ENCODE results near the gene ERGIC2.

Gene ERGIC2

DNA sequence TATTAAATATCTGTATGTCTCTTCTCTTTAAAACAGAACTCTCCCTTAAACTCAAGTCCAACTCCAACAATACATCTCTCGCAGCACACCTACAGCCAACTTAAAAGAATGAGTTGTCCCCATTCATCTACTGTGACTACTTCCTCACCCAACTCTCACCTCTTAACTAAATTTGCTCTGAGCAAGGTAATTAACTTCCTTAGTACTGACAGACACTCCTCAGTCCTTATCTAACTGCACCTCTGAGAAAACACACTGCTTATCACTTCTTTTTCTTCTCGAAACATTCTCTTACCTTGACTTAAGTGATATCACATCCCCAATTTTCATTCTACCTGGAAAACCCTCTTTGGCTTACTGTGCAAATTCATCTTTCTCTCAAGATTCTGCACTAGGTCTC is 7.0 kb downstream of the ERGIC2 start:
- no peak for DNase-seq

DNA sequence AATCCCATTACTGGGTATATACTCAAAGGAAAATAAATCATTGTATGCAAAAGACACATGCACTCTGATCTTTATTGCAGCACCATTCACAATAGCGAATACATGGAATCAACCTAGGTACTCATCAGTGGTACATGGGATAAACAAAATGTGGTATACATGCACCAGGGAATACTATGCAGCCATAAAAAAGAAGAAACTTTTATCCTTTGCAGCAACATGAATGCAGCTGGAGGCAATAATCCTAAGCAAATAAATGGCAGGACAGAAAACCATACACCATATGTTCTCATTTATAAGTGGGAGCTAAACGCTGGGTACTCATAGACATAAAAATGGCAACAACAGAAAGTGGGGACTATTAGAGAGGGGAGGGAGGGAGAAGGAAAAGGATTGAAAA is 15.9 kb downstream of the ERGIC2 start:
- DNase-seq: no peak

- no peak for DNase-seq
These were observed 26.0 kb downstream of the ERGIC2 start for GRCh38 chr12:29354954-29355353.

DNA sequence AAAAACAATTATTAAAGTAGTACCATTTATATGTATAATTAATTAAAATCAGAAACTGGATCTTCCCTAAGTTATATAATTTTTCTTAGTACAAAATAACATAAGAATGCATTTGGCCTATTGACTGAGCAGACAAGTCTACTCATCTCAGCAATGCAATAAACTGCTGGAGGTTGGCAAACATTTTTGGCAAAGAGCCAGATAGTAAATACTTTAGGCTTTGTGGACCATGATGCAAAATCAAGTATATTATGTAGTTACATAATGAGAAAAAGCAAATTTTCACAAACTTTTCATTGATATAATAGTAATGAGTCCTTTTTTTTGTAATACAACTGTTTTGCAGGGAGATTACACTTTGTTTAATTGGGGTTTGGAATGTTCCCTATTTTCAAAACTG is 30.9 kb downstream of the ERGIC2 start:
- DNase-seq: no peak

DNA sequence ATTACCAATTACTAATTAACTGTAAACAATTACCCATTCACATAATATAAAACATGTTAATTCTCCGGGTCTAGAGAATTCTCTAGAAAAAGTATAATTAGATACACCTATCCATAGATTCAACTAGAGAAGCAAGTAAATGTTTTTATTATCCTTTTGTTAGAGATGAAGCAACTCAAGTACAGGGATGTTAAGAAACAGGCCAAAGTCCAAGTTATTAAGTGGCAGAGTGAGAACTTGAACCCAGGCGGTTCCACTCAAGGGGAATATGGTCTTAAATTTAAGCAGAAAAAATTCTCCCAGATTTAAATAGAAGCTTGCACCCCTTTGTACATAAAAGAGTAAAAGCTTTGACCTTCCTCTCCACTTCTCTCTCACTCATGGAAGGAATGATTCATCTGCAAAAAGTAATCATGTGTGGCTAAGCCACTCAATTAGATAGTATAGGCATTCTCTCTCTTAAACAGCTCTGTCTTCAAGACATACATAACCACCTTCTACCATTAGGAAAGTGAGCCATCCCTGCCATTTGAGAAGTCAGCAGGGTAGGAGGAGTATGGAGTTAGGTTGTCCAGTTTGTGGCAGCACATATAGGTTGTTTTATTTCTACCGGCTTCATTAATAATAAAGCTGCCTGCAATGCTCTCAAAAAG is 34.1 kb downstream of the ERGIC2 start:
- DNase-seq: no peak

- DNase-seq: no peak
These were observed 37.8 kb downstream of the ERGIC2 start for GRCh38 chr12:29343022-29343799.

DNA sequence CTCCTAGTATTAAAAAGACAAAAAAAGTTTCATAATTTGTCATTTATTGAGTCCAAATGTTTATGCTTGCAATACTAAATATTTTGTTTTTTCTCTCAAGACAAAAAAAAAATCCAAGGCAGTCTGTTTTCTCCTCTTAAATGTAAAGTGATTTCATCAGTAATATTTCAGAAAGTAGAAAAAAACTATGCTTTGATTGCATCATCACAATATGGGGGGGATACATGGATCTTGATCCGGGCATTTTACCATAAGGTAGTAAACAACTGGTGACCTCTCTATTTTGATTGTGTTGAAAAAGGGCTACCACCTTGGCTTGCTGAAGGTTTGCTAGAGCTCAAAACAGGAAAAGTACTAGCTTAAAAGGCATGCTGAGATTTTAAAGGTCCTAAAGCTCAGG is 43.6 kb downstream of the ERGIC2 start:
- no peak for DNase-seq

GRCh38 chr12:29334937-29335336 is 46.0 kb downstream of the ERGIC2 start:
- DNase-seq: no peak

DNA sequence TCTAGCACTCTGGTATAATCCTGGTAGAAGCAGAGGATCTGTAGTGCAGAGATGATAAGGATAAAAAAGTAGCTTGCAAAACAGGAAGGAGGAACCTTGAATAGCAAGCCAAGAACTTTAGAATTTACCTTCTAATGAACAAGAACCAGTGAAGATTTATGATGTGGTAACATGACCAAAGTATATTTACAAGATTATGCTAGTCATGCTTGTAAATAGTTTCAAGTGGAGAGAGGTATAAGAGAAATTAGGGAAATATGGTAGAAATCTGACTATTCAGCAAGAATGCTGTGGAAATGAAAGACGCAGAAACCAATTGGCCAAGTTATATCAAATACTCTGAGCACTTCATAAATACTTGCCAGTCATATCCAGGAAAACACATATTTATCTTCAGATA is 47.8 kb downstream of the ERGIC2 start:
- DNase-seq: no peak

DNA sequence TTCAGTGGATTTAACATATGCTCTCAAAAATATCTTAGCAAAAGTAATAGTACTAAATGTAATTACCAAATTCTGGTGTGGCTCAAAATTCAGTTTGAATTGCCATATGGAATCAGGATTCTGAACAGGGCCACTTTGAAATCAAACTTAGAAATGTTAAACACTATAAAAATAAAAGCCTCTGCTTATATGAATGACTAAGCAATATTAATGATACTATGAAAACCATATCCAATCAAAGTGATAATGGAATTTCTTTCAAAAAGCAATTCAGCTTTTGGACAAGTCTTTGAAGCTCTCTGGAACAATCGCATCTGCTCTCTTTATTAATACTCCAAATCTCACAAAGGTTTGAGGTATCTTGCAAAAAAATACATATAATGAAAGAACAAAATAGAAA is 51.6 kb downstream of the ERGIC2 start:
- DNase-seq: no peak

- DNase-seq: no peak
These were observed 58.8 kb downstream of the ERGIC2 start for GRCh38 chr12:29322157-29322556.

DNA sequence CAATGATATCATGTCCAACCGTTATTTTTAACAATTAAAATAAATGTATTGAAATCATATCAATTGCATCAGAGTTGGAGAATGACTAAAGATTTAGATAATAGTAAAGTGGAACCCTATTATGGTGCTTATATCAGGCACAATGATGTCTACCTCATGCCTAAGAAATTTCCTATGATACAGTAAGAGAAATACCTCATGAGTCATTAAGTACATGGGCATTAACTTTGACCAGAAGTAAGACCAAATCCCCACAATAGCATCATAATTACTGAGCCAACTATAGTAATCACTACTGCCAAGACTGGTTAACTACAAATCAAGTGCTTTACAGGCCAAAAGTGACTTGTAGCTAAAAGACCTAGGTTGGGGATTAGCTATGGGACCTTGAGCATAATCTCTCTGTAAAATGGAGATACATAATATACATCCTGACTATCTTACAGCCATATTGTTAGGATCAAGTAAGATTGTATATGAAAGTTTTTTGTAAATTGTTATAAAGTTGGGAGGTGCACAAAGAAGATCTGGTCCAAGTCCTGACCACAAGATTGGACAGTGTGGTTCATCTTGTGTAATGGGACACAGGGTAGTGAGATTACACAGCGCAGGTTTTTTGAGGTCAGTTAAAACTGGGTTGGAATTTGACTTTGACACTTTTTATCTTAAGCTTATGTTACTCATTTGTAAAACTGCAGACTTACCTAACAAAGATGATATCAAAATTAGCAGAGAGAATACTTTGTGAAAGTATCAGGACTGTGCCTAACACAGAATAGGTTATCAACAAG is 60.5 kb downstream of the ERGIC2 start:
- no peak for DNase-seq

- DNase-seq: no peak
These were observed 63.2 kb downstream of the ERGIC2 start for GRCh38 chr12:29317556-29318363.

DNA sequence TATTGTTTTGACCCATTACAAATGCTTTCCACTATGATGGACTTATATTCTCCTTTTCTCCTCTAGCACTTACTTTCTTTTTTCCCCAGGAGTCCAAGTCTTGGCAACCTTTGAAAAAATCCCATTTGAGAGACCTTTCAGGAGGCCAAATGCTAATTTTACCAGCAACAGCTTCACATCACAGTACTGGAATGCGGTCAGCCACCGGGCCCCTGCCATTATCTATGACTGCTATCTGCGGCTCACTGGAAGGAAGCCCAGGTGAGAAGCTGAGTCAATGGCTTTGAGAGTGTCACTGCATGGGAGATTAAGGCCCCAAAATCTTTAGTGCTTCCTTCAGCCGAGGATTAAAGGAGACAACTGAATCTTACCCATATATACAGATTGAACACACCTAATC is 64.2 kb downstream of the ERGIC2 start:
- no peak for DNase-seq

GRCh38 chr12:29314416-29314815 is 66.6 kb downstream of the ERGIC2 start:
- DNase-seq: no peak

DNA sequence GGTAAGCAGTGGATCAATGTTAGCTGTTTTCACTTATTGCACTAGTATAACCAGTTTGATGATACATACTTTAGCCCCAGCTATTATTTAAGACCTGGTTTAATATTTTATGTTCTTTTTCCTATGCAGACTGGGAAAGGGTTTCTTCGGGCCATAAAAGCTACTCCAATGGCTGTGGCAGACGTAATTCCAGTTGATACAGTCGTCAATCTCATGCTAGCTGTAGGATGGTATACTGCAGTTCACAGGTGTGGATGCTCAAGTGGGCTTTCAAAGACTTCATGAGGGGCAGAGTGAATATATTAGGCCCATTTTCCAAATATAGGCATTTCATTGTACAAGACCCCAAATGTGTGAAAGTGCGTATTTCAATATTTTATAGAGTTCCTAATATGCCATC is 70.1 kb downstream of the ERGIC2 start:
- no peak for DNase-seq

DNA sequence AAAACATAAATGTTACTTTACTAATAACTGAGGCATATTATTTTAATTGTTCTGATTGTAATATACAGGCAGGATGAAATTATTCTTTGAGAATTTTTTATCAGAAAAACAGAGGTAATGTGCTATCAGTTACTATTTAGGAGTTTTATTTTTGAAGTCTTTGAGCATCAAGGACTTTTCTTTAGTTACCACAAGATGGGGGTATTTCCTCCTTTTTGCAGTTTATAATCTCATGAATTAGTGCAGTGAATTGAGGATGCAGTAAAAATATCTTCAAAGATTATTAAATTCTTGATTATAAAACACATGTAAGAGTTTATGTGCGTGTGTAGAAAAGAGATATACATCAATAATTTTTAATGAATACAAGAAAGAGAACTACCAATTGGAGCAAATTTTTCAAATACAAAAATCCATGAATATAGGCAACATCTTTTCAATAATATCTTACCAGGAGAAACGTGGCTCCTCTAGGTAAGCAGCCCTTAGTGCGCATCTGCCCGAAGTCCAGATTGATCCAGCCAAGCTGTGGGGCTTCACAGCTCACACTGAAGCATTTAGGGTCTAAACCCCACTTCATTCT is 71.6 kb downstream of the ERGIC2 start:
- DNase-seq: no peak

DNA sequence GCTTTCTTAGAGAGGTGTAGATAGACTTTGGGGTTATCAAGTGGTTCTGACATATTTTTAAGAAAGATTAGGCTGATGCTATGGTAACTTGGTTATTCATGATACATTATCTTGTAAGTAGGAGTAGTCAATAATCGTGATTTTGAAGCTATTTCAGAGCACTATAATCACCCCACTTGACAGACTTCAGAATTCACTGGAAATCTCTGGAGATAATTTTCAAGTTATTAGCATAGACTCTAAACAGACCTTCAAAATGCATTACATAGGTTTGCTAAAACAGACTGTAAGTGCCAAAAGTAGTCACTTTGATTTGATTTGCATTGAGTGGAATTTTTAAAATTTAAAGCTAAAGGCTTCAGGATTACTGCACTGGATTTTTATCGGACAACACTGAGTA is 74.3 kb downstream of the ERGIC2 start:
- no peak for DNase-seq

DNA sequence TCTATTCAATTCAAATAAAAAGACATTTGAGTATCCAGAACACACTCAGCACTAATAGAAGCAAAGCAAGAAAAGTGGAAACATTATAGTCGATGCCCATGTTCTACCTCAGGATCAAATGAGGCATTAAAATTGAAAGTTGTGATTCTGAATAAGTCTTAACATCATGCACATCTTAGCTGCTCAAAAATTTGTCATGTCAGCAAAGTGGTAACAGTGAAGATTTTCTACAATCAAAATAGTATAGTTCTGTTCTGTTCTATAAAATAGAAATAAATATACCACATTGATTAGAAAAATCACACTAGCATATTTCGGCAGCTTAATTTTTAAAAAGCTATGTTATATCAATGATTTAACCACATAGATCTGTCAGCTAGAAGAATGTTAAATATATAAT is 74.7 kb downstream of the ERGIC2 start:
- DNase-seq: no peak

DNA sequence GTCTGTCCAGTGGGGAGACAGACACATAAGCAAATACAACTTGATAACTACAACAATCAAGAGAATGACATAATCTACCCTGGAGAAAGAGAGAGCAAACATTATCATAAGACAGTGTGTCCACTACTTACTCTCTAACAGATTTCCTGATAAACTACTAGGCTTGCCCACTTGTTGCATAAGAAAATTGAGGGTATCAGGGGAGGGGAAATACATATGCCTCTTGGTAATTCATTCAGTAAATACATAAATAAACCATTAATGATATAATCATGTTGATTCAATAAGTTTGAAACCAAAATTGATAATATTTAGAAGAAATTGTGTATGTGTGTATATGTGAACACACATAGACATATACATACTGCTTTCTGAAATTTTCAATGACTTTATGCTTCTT is 76.6 kb downstream of the ERGIC2 start:
- no peak for DNase-seq

GRCh38 chr12:29301114-29301513 is 79.9 kb downstream of the ERGIC2 start:
- no peak for DNase-seq

GRCh38 chr12:29299633-29300032 is 81.3 kb downstream of the ERGIC2 start:
- no peak for DNase-seq

- no peak for DNase-seq
These were observed 89.7 kb downstream of the ERGIC2 start for GRCh38 chr12:29291226-29291625.

Data from NK-92 treated with Interleukin-12 subunit alpha and Interleukin-12 subunit beta, amount 100 ng/mL, for 24 hours (cell line).